WERI-Rb-1 (cell line): ENCODE results near the gene MYZAP.
A peak's percentile ranks its signal among the peaks of the same experiment; 100 is the strongest.

ENCODE experiments used
- DNase-seq: peaks from one replicate; pipeline ENCODE4 v3.0.0-alpha.2; 2020
- H3K27ac ChIP-seq: fragments of 250-450 bp; sonication (Bioruptor Pico); 2 replicates; pipeline ENCODE4 v1.5.1; 2020; ENCODE audit warnings: mild to moderate bottlenecking, moderate library complexity
- H3K27me3 ChIP-seq: fragments of 250-450 bp; sonication (Bioruptor Pico); 2 replicates; pipeline ENCODE4 v1.5.1; 2021; ENCODE audit warnings: mild to moderate bottlenecking, low read depth, moderate library complexity; ENCODE audit not compliant: insufficient read depth, severe bottlenecking
- H3K36me3 ChIP-seq: fragments of 250-450 bp; sonication (Bioruptor Pico); 2 replicates; pipeline ENCODE4 v1.5.1; 2020; ENCODE audit warnings: mild to moderate bottlenecking, moderate library complexity
- H3K4me3 ChIP-seq: 2 replicates; pipeline ENCODE4 v1.5.1; 2011; ENCODE audit warnings: low read depth, mild to moderate bottlenecking, control low read depth, low read length
- H3K9me3 ChIP-seq: fragments of 250-450 bp; sonication (Bioruptor Pico); 2 replicates; pipeline ENCODE4 v1.5.1; 2021; ENCODE audit warnings: mild to moderate bottlenecking, moderate library complexity; ENCODE audit not compliant: severe bottlenecking
- TF ChIP-seq, protein P1 (sequence below): IDR thresholded peaks from 2 replicates; pipeline ENCODE4 v1.5.1; 2011; ENCODE audit warnings: low read depth, mild to moderate bottlenecking, control low read depth, inconsistent platforms, low read length

Gene MYZAP

DNA sequence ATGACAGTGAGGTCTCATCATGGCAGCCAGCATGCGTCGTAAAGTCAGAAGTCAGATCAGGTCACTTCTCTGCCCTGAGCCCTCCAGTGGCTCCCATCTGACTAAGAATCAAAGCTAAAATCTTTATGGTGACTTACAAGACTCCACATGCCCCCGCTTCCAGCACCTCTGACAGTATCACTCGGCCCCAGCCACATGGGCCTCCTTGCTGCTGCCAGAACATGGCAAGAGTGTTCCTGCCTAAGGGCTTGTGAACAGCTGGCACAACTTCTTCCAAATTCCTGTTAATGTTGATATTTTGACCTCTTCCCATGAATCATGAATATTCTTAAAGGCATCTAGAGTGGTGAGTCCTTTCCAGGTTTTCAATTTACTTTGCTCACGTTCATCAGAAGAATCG, 135.3 kb downstream of the MYZAP start:
- TF ChIP-seq, protein P1, sequence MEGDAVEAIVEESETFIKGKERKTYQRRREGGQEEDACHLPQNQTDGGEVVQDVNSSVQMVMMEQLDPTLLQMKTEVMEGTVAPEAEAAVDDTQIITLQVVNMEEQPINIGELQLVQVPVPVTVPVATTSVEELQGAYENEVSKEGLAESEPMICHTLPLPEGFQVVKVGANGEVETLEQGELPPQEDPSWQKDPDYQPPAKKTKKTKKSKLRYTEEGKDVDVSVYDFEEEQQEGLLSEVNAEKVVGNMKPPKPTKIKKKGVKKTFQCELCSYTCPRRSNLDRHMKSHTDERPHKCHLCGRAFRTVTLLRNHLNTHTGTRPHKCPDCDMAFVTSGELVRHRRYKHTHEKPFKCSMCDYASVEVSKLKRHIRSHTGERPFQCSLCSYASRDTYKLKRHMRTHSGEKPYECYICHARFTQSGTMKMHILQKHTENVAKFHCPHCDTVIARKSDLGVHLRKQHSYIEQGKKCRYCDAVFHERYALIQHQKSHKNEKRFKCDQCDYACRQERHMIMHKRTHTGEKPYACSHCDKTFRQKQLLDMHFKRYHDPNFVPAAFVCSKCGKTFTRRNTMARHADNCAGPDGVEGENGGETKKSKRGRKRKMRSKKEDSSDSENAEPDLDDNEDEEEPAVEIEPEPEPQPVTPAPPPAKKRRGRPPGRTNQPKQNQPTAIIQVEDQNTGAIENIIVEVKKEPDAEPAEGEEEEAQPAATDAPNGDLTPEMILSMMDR: no peak
- Histone ChIP-seq H3K36me3 (no peaks in the 10 kb centered on the region), H3K4me3 (no peak overlapping the region), H3K27me3 (no peaks in the 10 kb centered on the region), H3K27ac (no peak overlapping the region), H3K9me3 (no peaks in the 10 kb centered on the region)
- DNase-seq: no peak

DNA sequence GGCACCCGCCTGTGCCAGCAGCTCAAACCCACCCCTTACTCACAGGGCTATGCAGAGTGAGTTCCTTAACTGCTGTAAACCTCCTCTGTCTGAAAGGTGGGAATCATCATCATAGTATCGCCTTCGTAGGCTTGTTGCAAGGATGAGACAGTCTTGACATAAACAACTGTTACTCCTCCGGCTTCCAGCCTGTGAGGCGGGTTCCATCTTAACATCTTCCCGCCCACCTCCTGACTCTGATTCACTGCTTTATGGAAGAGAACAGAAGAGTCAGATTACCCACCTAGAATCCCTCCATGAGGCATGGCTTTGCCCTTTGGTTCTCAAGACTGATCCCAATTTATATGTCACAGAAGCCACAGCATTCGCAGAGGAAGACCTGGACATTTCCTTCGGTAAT, 136.7 kb downstream of the MYZAP start:
- no peak for DNase-seq
- no peaks in the 10 kb centered on the region for H3K36me3 ChIP-seq
- H3K27ac ChIP-seq: no peak overlapping the region
- TF ChIP-seq, protein P1: no peak
- no peaks in the 10 kb centered on the region for H3K27me3 ChIP-seq
- no peaks in the 10 kb centered on the region for H3K9me3 ChIP-seq
- H3K4me3 ChIP-seq: no peak overlapping the region

DNA sequence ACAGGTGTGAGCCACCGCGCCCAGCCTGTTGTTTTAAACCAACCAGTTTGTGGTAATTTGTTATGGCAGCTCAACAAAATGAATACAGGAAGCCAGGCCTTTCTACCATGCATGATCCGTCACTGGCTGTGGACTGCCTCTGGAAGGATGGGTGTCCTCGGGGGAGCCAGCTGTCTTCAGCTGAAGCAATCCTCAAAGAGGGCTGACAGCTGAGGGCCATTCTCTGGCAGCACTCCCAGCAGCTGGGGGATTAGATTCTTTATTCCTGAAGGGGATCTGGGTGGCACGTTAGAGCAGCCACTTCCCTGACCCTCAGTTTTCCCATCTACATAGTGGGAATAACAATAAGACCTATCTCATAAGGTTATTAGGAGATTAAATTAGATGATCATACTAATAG, 139.2 kb downstream of the MYZAP start:
- TF ChIP-seq, protein P1: no peak
- no peaks in the 10 kb centered on the region for H3K9me3 ChIP-seq
- no peak overlapping the region for H3K27ac ChIP-seq

DNA sequence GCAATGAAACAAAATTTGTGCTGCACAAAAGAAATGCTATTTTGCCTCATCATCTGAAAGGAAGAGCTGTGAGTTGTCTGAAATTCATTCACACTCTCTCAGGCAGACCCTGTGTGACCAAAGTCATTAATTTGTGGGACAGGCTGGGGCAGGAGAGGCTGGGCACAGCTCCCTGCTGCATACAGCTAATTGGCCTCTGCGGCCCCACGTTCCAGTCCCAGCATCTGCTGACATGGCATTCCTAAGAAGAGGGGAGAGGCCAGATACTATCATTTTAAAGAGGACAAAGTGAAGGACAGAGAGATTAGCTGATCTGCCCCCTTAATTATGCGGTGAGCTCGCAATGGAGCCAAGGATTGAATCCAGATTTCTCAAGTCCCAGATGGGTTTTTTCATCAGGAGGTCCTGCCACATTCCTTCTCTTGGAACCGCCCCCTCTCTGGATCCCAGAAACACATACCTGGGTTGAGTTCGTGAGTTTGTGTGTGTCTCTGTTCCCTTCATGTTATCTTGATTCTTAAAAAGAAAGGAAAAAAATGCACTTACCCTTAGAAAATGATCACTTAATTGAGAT, 139.9 kb downstream of the MYZAP start:
- no peak for DNase-seq
- H3K36me3 ChIP-seq: no peaks in the 10 kb centered on the region
- H3K27ac ChIP-seq: no peak overlapping the region
- H3K4me3 ChIP-seq: no peak overlapping the region
- TF ChIP-seq, protein P1: no peak
- H3K9me3 ChIP-seq: no peaks in the 10 kb centered on the region
- no peaks in the 10 kb centered on the region for H3K27me3 ChIP-seq

More for the DNA sequence above, 139.2 kb downstream of the MYZAP start:
- no peak overlapping the region for H3K4me3 ChIP-seq
- no peaks in the 10 kb centered on the region for H3K27me3 ChIP-seq
- H3K36me3 ChIP-seq: no peaks in the 10 kb centered on the region
- peak; percentile 30 for DNase-seq

DNA sequence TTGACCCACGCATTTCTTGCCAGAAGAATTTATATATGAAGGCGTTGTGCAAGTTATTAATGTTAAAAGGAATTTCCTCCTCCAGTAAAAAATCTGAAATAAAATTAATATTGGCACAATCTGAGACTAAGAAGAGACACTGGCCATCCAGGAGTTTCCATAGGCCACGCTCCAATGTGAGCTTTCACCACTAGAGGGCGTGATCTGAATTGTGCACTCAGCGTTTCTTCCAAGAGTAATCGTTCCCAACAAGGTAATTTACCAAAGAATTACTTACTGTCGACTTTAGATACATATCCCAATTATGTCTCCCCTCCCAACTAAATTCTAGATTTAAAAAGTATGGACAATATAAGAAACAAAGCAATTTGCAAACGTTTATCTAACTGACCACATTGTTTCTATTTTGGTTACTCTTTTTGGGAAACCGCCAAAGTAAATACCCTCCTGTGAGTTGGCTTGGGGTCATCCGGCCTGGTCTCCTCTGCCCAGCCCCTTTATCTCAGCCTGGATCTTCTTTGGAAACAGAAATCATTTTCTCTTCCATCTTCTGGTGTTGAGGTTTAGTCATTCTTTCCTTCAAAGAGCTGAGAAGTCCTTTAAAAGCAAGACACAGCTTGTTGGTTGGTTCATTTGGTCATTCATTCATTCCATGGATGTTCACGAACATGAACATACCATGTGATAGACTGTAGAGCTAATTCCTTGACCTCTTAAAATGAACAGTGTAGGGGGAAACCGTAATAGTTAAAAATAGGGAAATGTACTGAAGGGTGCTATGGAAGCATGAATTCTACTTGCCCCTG, 141.0 kb downstream of the MYZAP start:
- H3K36me3 ChIP-seq: no peaks in the 10 kb centered on the region
- no peaks in the 10 kb centered on the region for H3K9me3 ChIP-seq
- H3K27me3 ChIP-seq: no peaks in the 10 kb centered on the region
- H3K4me3 ChIP-seq: no peak overlapping the region
- H3K27ac ChIP-seq: no peak overlapping the region
- peak; percentile 59 for DNase-seq
- TF ChIP-seq, protein P1: peak; percentile 79

DNA sequence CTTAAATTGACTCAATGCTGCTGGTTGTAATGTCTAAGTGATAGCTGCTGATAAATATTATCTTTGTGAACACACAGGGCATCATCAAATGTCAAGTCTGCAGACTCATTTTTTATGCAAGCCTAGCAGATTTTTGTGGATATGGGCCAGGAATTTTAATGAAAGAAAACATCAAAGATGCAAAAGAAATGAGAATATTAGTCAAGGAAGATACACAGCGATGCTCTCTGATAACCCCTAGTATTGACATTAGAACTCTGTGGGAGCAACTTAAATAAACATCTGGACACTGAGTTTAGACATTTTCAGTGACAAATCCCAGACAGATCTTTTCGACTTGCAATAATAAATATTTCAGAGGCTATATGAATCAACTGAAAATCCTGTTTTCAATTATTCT, 143.2 kb downstream of the MYZAP start:
- Histone ChIP-seq H3K9me3 (no peaks in the 10 kb centered on the region), H3K36me3 (no peaks in the 10 kb centered on the region), H3K4me3 (no peak overlapping the region), H3K27ac (no peak overlapping the region), H3K27me3 (no peaks in the 10 kb centered on the region)
- no peak for DNase-seq
- TF ChIP-seq, protein P1: no peak
